ENCODE data around the gene HOXB2.

Gene HOXB2

DNA sequence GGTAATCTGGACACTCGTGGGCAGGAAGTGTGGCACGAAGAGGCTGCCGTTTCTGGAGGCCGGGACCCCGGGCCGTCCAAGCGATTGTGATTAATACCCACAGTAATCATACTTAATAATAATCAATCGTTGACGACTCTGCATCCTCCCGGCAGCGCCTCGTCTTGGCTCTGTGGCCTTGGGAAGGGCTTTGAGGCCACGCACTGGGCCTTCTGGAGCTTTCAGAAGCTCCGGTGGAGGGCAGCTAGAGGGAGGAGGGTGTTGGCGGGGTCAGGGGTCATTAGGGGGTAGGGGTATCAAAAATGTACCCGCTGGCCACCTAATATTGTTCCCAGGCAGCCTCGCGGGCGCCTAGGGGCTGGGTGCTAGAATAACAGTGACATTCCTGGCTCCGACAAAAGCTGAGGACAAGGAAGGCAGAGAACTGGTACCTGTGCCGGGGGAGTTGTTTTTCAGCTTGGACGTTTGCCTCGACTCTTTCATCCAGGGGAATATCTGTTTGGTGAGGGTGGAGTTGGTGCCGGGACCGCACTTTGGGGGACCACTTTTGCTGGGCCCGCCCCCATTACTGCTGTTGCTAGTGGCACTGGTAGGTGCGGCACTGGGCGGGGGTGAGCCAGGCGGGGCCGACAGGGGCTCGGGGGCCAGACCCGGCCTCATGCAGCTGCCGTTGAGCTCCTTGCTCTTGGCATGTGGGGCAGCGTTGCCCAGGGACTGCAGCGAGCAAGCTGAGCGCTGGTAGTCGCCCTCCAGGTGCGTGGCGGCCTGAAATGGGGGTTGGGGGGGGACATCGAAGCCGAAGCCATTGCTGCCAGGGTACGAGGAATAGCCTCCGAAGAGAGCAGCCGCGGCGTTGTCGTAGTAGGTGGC lies 6.9 kb upstream of the HOXB2 start:
- no peak for DNase-seq

DNA sequence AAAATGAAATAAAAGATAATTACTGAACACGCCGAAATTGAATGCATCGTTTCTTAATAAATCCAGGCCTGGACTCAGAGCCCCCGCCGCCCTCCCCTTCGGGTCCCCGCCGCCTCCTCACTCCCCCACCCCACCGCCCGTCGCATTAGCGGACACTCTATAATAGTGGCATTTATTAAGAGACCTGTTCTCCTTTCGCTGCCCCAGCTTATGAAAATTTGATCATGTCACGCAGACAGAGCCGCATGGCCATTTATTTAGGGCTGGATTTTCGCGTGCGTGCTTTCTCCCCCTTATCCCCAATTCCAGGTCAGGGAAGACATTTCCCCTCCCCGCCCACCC lies 6.3 kb upstream of the HOXB2 start:
- no peak for DNase-seq

DNA sequence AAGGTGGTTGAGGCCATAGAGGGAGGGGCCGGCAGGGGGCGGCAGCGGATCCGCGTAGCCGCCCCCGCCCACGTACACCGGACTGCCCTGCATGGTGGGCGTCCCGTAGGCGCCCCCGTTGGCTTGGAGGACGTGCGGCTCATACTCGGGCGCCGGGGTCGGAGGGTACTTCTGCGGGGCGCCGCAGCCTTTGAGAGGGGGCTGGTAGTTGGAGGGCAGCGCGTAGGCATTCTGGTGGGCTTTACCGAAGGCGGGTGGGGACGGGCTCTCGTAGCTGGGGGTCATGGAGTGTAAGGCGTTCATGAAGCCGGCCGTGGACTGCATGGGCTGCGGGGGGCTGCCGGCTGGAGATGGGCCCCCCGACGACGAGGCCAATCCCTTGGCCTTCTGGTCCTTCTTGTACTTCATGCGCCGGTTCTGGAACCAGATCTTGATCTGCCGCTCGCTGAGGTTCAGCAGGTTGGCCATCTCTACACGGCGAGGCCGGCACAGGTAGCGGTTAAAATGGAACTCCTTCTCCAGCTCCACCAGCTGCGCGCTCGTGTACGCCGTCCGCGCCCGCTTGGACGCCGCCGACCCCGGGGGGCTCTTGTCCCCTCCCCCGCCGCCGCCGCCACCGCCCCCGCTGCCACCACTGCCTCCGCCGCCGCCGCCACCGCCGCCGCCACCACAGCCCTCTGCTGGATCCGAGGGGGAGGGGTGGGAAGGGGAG lies 5.7 kb upstream of the HOXB2 start:
- DNase-seq, result no peak

DNA sequence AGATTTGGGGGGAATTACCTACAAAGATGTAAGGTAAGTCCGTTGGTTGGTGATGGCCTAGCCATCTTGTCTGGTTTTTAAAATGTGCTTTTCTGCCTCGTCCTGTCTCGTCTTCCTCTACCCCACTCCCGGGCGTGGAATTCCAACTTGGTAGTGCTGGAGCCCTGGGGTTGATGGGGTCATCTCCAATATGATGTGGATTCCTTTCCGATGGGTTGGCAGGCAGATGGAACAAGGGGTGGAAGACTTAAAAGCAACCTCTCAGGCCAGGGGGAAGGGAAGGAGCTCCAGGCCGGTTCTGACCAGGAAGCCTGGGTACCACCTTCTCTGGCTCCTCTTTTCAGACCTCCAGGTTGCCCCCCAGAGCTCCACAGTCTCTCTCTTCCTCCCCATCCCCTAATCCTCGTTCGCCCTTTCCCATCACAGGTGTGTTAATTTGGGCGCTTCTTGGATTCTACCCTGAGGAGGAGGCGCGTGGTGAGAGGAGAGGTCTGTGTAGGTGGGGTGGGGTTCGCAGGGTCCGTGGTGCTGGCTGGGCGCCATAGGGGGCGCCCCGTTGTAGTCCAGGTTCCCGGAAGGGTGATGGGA lies 5.1 kb upstream of the HOXB2 start:
- no peak for DNase-seq

DNA sequence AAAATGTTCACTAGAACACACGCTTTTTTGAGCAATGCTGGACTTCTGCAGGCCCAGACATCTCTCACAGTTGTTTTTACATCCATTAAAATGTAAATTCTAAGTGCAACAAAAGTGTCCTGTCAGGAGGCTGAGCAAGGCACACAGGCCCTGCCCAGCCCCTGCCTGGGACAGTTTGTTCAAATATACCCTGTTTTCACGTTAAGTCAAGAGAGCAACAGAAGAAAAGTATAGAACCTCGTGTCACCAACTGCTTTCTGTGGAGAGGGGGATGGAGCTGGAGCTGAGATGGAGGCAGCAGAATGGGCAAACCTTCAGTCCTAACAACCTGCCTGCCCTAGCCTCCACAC lies 4.3 kb upstream of the HOXB2 start:
- DNase-seq, result no peak

DNA sequence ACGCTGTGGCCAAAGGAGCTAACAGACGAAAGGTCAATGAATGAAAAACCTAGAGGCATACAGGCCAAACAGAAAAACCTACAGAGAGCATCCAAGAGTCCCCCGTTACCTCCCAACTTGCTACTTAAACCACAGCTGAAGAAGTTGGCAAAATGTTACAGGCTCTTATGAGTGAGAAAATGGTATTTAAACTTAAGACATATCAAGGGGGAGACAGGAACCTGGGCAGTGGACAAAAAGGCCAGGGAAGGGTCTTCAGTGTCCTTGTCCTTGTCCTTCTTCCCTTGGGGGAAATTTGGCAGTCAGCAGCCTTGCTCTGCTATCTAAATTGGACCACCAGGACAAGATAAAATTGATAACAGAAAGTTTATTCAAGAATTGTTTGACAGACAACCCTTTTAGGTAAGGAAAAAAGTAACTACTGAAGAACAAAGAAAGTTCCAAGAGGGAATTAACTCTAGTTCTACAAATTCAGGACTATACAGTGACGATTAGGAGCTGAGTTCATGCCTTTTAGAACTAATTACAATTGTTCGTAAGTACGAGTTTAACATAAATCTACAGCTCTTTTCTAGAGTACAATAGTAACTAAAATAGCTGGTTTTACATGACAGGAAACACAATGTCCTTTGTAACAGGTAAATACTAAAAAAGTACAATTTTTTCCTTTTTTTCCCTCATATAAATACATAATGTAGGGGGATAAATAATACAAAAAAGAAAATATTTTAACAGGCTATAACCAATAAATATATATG lies 3.8 kb upstream of the HOXB2 start:
- no peak for DNase-seq

DNA sequence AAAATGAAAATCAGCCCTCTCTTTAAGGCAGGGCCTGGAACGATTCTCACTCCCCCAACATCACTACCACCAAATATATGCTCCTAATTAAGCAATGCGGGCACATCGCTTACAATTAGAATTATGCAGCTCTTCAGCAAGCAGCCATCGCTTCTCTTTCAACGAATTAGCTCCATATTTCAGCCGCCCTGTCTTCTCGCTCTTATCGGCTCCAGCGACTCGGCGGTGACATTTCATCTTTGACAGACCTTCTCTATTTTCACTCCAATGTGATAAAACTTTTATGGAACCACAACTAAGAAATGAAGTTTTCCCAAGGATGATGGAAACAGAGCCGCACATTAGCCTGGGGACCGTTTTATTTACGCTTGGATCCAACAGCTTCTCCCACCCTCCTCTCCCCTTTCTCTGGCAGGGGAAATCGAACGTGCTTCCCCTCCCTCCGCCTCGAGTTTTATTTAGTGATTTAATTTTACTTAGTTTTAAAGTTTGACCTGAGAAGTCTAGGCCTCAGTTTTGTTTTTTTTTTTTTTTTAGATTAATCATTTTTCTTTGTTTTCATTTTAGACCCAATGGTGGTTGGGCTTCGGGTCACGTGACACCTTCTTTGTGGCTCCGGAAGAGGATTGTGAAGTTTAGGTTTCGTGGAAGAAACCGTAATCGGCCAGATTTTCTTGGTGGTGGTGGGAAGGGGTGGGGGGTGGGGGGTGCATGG lies 3.1 kb upstream of the HOXB2 start:
- DNase-seq, result peak; percentile 38

DNA sequence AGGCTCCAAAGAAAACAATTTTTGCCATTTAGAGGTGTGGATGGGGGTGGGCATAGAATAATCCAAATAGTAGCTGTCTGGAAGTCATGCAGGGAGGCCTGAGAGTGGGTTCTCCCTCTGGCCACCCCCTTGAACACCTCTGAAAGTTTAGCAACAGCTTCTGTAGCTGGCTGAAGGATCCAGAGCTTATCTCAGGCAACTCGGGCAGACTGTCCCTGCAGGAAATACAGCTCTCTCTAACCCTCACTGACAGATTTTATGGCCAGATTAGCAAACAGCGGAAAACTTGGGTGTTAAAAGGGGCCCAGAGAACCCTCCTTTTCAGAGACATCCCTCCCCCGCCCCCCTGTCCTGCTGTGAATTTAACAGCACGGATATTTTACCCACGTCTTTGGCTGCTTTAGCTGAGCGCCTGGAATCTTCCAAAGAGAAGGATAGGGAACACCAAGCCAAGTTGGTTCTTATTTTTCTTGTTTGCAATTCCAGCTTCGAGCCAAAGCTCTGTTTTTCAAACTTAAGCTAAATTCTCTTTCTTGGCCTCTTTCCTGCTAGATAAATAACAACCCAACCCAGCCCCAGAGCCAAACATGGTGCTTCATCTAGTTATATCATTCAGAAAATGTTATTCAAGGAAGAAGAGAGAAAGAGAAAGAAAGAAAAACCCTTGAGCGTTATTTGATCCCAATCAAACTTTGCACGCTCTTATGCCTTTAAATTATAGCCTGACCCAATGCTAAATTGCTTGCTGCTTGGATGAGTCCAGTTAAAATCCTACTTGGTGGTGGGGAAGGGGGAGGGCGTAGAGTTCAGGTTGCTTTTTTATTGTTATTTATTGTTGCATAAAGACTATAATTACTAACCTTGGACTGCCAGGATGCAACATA lies 2.3 kb upstream of the HOXB2 start:
- no peak for DNase-seq

DNA sequence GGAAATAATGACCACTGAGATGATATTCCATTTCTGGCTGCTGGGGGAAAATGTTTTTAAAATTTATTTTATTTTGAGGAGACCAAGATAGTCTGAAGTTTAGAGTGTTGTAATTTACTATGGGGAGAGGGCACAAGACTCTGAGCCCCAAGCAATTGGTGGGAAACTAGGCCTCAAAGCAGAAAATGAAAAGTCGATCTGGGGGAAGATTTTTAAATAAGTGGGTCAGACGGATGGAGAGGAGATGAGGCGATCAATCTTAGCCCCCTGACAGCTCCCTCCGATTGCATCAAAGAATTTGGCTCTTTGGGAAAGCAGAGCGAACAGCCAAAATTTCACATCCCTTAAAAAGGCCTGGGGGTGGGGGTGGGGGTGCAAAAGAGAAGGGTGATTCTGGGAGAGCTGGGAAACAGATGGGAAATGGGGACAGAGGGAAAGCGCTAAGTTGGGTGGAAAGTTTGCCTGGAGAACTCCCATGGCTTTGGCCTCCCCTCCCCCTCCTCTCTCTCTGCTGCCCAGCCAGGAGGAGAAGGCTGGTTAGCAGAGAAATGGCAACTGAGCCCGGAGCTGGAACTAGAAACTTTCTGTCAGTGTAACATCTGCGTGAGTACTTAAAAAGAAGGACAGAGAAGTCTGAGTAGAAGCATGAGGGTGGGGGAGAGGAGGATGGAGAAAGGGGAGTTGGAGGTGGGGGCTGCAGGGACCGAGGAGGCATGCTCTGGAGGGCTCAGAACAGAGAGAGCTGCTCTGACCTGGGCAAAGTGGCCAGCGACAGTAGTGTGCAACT lies 1.4 kb upstream of the HOXB2 start:
- DNase-seq, result no peak

DNA sequence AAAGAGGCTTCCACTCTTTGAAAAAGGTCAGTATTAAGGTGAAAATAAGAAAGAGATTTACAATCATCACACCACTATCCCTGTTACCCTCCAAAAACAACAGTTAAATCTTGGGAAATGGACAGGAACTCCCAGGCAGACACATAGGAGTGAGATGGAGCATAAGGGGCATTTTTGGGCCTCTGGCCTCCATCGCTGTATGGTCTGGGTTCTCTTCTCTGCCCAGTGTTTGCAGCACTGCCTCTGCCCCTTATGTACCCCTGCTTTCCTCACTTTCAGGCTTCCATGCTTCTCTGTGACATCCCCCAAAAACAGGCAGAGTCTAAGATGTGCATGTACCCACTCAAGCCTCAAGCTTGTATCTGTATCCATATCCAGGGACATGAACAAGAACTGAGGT lies 630 bp upstream of the HOXB2 start:
- DNase-seq, result no peak

DNA sequence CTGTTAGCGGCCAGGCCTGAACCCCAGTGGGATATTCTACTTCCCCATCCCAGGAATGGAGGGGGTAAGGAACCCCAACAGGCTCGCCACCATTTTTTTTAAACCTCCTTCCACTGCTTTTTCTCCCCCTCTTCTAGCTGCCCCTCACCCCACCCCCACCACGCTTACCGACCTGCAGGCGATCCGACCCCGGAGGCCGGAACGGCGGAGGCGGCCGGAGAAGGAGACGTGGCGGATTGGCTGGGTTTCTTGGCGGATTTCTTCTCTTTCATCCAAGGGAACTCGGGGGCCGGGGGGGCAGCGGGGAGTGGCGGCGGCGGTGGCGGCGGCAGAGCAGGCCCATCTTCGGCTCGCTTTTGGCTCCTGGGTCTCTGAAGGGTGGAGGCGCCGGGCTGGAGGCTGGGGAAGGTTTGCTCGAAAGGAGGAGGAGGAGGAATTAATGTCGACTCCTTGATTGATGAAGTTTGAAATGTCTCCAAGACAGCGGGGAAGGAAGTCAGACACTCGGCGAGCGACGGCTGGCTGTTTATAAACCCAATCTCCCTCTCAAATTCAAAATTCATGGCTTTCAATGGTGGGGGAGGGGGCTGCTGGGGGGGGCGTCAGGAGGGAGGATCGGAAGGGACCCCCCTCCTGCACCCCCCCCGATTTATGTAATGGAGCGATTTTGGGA lies 424 bp downstream of the HOXB2 start:
- peak; percentile 50 for DNase-seq

DNA sequence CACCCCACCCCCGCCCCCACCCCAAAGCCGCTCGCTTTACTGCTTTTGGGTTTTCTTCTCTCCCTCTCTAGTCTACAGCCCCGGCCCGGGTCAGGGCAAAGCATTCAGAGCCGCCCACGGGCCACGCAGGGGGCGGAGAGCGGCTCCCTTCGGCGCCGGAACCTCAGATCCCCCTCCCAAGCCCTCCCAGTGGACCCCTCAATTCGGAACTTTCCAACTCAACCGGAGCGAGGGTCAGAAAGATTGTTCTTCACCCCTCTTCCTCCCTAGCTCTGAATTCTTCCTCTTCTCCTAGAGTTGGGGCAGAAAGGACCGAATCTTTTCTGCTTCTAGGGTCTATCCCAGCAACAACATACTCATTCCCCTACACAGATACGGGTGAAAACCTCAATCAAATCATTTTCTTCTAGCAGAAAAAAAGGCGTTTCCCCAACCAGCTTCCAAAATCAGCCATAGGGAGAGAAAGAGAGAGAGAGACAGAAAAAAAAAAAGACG lies 1.0 kb downstream of the HOXB2 start:
- DNase-seq, result no peak

DNA sequence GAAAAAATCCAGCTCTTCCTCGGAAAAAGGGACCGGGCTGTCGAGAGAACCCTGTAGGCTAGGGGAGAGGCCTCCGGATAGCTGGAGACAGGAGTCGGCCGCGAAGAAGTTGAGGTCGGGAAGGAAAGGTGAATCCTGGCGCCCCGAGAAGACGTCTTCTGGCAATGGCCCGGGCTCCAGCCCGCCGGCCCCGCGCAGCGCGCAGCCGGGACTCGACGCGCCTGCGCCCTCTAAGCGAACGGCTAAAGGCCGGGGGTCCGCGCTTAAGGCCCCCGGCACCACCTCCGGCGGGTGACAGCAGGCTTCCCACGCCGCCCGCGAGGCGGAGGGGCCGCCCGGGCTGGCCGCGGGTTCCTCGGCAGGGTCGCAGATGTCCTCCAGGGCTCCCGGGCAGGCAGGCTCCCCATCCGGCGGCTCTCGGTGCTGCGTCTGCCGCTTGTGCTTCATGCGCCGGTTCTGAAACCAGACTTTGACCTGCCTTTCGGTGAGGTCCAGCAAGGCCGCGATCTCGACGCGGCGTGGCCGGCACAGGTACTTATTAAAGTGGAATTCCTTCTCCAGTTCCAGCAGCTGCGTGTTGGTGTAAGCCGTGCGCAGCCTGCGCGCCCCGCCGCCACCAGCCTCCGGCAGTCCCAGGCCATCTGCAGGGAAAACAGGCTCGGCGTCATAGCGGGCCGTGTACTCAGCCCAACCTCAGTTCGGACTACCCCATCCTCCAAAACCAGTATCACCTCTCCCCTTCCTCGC lies 1.6 kb downstream of the HOXB2 start:
- peak; percentile 52 for DNase-seq

DNA sequence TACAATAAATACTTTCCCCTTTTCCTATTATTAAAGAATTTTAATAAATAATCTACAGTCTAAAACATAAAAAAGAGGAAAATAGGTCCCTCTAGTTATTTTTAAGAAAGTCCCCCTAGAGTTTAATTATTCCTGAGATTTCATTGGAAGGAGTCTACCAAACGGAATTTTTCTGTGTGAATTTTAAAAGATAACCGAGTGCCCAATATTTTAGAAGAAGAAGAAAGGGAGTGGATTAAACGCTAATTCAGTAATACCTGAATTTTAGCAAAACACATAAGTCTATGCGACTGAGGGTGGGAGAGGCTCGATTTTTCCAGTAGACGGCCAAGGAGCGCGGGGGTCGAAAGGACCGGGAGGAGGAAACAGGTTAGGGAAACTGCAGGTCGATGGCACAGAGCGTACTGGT lies 2.2 kb downstream of the HOXB2 start:
- DNase-seq, result no peak

DNA sequence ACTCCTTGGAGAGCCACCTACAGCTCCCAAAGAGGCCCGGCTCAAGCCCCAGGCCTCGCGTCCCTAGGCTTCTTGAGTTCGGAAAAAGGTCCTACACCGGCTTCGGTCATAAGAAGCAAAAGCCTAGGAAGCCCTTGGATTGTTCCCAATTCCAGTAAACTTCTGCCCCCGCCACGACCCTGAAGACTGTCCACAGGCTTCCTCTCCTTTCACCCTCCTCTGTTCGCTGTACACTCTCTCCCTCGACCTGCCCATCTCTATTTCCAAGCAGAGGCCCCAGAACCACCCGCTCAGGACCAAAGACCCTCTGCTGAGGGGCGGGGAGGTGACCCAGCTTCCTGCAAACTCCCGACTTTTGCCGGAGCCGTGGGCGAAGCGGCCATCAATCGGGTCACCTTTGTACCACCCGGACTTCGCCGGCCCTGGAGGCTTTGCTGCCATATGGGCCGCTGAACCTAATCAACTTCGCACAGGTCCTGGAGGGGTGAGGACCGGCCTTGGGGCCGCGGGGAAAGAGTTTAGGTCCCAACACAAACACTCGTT lies 2.7 kb downstream of the HOXB2 start:
- DNase-seq, result no peak

DNA sequence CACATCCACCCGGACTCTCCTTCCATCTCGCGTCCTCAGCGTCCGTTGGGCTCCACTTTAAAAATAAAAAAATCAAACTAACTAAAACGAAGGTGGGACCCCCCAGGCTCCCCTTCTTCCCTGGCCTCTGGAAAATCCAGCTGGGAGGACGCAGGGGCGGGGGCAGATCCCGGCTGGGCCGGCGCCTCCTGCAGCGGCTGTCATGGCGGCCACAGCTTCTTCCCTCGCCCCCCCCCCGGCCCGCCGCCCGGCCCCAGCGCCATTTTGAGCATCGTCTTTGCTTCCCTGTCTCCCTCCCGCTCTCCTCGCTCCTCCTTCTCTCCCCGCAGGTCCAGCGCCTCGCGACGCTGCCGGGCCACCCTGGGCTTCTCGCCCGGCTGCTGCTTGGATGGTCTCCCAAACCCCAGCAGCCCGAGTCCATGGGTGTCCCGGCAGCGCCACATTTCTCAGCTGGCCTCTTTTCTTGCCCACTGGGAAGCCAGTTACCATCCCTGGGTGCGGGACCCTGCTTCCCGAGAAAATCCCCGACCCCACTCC lies 3.3 kb downstream of the HOXB2 start:
- DNase-seq, result peak; percentile 34

DNA sequence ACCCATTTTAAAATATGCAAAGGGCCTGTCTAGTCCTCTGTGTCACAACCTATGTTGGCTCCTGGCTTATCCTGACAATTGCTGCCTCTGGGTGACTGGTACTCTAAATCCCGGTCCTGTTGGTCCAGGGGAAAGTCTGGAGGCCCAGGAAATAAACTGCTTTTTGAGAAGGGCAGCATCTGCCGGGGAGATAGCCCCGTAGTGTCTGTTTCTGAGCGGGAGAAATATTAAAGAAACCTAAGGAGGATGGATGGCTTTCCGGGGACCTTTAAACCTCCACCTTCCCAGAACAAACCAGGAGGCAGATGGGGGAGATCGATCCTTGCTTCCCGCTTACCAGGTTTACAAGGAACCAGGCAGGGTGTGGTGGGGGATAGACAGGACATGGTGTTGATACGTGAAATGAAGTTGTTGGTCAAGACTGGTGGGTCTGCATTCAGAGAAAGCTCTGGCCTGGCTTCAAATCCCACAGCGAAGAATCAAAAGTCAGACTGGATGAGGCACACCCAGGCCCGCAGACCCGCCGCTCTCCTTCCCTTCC lies 3.8 kb downstream of the HOXB2 start:
- no peak for DNase-seq

DNA sequence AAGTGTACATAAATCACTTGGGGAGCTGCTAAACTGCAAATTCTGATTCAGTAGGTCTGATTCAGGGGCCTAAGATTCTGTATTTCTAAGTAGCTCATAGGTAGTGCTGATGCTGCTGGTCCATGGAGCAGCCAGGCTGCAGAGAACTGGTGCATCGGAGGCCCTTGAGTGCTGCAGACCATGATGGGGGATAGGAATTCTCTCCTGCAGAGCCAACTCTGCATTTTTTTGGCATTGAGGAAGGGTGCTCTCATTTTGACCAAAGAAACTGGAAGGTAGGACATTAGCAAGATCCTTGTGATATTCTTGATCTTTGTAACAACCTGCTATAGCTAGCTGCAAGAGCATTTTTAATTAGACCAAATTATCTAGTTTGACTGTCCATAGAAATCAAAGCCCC lies 4.7 kb downstream of the HOXB2 start:
- DNase-seq, result no peak
